ENCODE results near the gene TTYH3. TPM values are rescaled to one million over a fixed set of nuclear protein-coding genes. Genes with fewer than 3 reads are reported as not detected.
A peak's percentile ranks its signal among the peaks of the same experiment; 100 is the strongest.

TTYH3 gene
- total RNA-seq, 1 experiment from 2014 or later, result 114 TPM

DNA sequence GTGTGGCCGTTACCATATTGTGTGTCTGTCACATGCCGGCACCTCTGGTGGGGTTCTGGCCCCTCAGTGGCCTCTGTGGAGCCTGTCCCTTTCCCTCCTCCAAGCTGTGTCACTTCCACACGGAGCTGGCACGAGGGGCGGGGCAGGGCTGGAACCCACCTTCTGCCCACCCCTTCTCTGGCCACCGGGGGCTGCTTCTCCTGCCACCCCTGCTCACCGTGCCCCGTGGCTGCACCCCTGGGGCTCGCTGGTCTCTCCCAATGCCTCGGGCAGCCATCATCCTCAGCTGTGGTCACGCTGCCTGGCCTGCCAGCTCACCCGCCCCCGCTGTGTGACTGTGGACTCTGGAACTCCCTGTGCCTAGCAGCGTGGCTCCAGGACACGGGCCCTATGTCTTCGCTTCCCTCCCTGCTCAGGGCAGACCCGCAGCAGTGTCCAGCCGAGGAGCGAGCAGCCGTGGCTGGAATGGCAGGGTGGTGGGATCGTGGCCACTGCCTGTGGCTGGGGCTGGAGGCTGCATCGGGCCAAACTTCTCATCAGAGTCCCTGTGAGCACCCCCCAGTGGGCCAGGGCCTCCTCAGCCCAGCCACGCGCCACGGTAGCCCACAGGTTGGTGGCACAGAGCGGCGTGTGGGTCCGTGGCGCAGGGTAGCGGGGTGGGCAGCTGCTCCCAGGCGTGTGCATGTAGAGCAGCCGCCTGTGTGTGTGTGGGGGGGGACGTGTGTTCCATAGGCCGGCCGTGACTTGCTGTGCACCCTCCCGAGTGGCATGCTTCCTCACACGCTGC, 8.1 kb downstream of the TTYH3 start:
- intact Hi-C loops (cut with micrococcal nuclease; ENCODE audit: unreplicated experiment), result no loop called here
- H3K4me1 ChIP-seq (replicated peaks; ENCODE audit: insufficient read depth), result no peaks in the 10 kb centered on the region

DNA sequence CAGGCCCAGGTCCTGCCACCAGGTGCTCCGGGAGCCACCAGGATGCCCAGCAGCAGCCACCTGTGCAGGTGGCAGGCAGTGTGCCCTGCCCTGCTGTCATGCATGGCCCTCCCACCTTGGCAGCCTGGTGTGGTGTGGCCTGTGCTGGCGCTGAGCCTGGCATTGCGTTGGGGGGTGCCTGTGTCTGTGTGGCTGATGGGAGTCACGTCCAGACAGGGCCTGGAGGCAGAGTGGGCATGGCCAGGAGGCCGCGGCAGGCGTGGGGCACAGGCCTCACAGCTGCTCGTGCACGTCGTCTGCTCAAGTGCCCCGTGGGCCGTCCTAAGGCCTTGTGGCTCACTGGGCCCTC, 8.7 kb downstream of the TTYH3 start:
- BruUV-seq (replicated peaks), result no TSS peak
- Histone ChIP-seq H3K27ac (no peak overlapping the region), H2AFZ (no peak overlapping the region), H3K4me2 (no peak overlapping the region), H3K4me1 (replicated peaks; ENCODE audit: insufficient read depth) (no peaks in the 10 kb centered on the region), H3K9me2 (ENCODE audit: insufficient read depth) (no peaks in the 10 kb centered on the region), H3K9me3 (ENCODE audit: insufficient read depth, low read depth) (no peaks in the 10 kb centered on the region), H3K79me2 (ENCODE audit: low read depth) (no peaks in the 10 kb centered on the region; the same call in 1 of the 2 replicates), H3F3A (ENCODE audit: insufficient read depth, low read depth) (no peaks in the 10 kb centered on the region), H4K20me1 (ENCODE audit: insufficient read depth) (peaks cover 68% of the 10 kb centered on the region), H3K36me3 (ENCODE audit: low read depth) (no peaks in the 10 kb centered on the region), H3K27me3 (ENCODE audit: insufficient read depth, low read depth) (no peaks in the 10 kb centered on the region), H3K4me3 (no peak overlapping the region)
- no peak for TF ChIP-seq EZH2 (IDR thresholded peaks at IDR 0.05; ENCODE audit: low read depth)
- TF ChIP-seq, protein P1, sequence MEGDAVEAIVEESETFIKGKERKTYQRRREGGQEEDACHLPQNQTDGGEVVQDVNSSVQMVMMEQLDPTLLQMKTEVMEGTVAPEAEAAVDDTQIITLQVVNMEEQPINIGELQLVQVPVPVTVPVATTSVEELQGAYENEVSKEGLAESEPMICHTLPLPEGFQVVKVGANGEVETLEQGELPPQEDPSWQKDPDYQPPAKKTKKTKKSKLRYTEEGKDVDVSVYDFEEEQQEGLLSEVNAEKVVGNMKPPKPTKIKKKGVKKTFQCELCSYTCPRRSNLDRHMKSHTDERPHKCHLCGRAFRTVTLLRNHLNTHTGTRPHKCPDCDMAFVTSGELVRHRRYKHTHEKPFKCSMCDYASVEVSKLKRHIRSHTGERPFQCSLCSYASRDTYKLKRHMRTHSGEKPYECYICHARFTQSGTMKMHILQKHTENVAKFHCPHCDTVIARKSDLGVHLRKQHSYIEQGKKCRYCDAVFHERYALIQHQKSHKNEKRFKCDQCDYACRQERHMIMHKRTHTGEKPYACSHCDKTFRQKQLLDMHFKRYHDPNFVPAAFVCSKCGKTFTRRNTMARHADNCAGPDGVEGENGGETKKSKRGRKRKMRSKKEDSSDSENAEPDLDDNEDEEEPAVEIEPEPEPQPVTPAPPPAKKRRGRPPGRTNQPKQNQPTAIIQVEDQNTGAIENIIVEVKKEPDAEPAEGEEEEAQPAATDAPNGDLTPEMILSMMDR (conservative IDR thresholded peaks at IDR 0.05), result no peak
- POLR2A ChIA-PET (ENCODE audit: unreplicated experiment), result no interaction called here
- intact Hi-C loops (cut with micrococcal nuclease; ENCODE audit: unreplicated experiment), result no loop called here
- CTCF ChIA-PET, result no interaction called here
- DNase-seq, result peak in 1 of 2 experiments; percentile 25

More for the DNA sequence above, 8.1 kb downstream of the TTYH3 start:
- TF ChIP-seq, protein P1 (conservative IDR thresholded peaks at IDR 0.05), result no peak
- TF ChIP-seq EZH2 (IDR thresholded peaks at IDR 0.05; ENCODE audit: low read depth), result no peak
- Histone ChIP-seq H3K9me2 (ENCODE audit: insufficient read depth) (no peaks in the 10 kb centered on the region), H3K4me2 (no peak overlapping the region), H2AFZ (no peak overlapping the region), H4K20me1 (ENCODE audit: insufficient read depth) (peaks cover 68% of the 10 kb centered on the region), H3K4me3 (no peak overlapping the region), H3K9me3 (ENCODE audit: insufficient read depth, low read depth) (no peaks in the 10 kb centered on the region), H3K79me2 (ENCODE audit: low read depth) (peaks cover 5% of the 10 kb centered on the region), H3K36me3 (ENCODE audit: low read depth) (no peaks in the 10 kb centered on the region), H3F3A (ENCODE audit: insufficient read depth, low read depth) (no peaks in the 10 kb centered on the region), H3K27ac (no peak overlapping the region), H3K27me3 (ENCODE audit: insufficient read depth, low read depth) (no peaks in the 10 kb centered on the region)
- no TSS peak for BruUV-seq (replicated peaks)
- DNase-seq, result no peak
- CTCF ChIA-PET, result no interaction called here
- POLR2A ChIA-PET (ENCODE audit: unreplicated experiment), result no interaction called here

DNA sequence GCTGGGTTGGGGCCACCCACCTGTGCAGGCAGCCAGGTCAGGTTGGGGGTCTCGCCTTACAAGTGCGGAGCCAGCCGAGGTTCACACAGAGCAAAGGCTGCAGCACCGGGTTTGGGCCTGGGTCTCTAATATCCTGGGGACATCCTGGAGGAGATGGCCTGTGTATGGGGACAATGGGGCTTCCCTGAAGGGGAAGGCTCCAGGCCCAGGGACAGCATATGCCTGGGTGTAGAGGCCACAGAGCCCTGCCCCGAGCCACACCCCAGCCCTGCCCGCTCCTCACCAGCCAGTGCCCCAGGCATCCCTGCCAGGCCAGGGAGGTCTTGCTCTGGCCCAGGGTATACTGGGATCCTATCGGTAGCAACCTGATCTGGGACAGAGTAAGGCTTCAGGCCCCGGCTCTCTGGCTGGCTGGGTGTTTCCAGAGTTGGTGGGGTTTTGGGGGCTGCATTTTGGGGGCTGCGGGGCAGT, 9.1 kb downstream of the TTYH3 start:
- intact Hi-C loops (cut with micrococcal nuclease; ENCODE audit: unreplicated experiment), result no loop called here
- no peak for TF ChIP-seq EZH2 (IDR thresholded peaks at IDR 0.05; ENCODE audit: low read depth)
- TF ChIP-seq, protein P1 (conservative IDR thresholded peaks at IDR 0.05), result no peak
- ChIA-PET CTCF (no interaction called here), POLR2A (ENCODE audit: unreplicated experiment) (no interaction called here)
- Histone ChIP-seq H3K9me2 (ENCODE audit: insufficient read depth) (no peaks in the 10 kb centered on the region), H3F3A (ENCODE audit: insufficient read depth, low read depth) (no peaks in the 10 kb centered on the region), H3K27ac (no peak overlapping the region), H3K4me2 (no peak overlapping the region), H3K27me3 (ENCODE audit: insufficient read depth, low read depth) (no peaks in the 10 kb centered on the region), H3K36me3 (ENCODE audit: low read depth) (no peaks in the 10 kb centered on the region), H3K79me2 (ENCODE audit: low read depth) (no peaks in the 10 kb centered on the region; the same call in 1 of the 2 replicates), H4K20me1 (ENCODE audit: insufficient read depth) (peaks cover 66% of the 10 kb centered on the region), H2AFZ (no peak overlapping the region), H3K9me3 (ENCODE audit: insufficient read depth, low read depth) (no peaks in the 10 kb centered on the region), H3K4me1 (replicated peaks; ENCODE audit: insufficient read depth) (no peaks in the 10 kb centered on the region), H3K4me3 (no peak overlapping the region)
- DNase-seq, result no peak
- BruUV-seq (replicated peaks), result no TSS peak
